OCI-LY7 (cell line): ENCODE measurements around the gene ASIC2. TPM values are rescaled to one million over a fixed set of nuclear protein-coding genes. Genes with fewer than 3 reads are reported as not detected.
"Not testable (repeated sequence)": the region's sequence is repeated elsewhere in the genome, so short reads cannot be mapped to it uniquely, and the experiment has no call there.

Experiments used
- BruUV-seq: library from RNA; stranded (reverse); fragments of 400-500 nt; replicated peaks from 2 replicates; lab custom pipeline; 2021; lab: Mats Ljungman, UMichigan
- CTCF ChIA-PET: fragments of 300-600 bp; sonication (Branson Sonifier 250); formaldehyde crosslinking; loops from one replicate; lab custom pipeline; 2022; ENCODE audit warnings: antibody characterized with exemption; ENCODE audit not compliant: unreplicated experiment; lab: Charles Lee
- POLR2A ChIA-PET: fragments of 300-600 bp; sonication (Branson Sonifier 250); formaldehyde crosslinking; loops from one replicate; lab custom pipeline; 2022; ENCODE audit warnings: antibody characterized with exemption; lab: Charles Lee
- DNase-seq: peaks from one replicate; pipeline ENCODE4 v3.0.0-alpha.2; 2015; ENCODE audit warnings: low spot score
- H2AFZ ChIP-seq: fragments of 200-600 bp; sonication (generic), shearing (Covaris generic); 2 replicates; pipeline ENCODE4 v1.6.1; 2014; ENCODE audit warnings: mild to moderate bottlenecking, antibody characterized with exemption, low read length, moderate library complexity
- H3K27ac ChIP-seq: fragments of 200-600 bp; sonication (generic); 2 replicates; pipeline ENCODE4 v1.5.1; 2014; ENCODE audit warnings: mixed run types, low read depth, mild to moderate bottlenecking, moderate library complexity, low read length, inconsistent platforms; ENCODE audit not compliant: poor library complexity, severe bottlenecking
- H3K36me3 ChIP-seq: fragments of 200-600 bp; sonication (generic); 2 replicates; pipeline ENCODE4 v1.6.1; 2014; ENCODE audit warnings: mild to moderate bottlenecking, antibody characterized with exemption, low read length, moderate library complexity, mixed read lengths; ENCODE audit not compliant: insufficient read depth
- H3K4me1 ChIP-seq: fragments of 200-600 bp; sonication (generic); 2 replicates; pipeline ENCODE4 v1.5.1; 2014; ENCODE audit warnings: mild to moderate bottlenecking, low read length; ENCODE audit not compliant: insufficient read depth, poor library complexity, severe bottlenecking
- H3K4me2 ChIP-seq: fragments of 200-600 bp; sonication (generic); 2 replicates; pipeline ENCODE4 v1.6.1; 2014; ENCODE audit warnings: mild to moderate bottlenecking, low read length
- H3K4me3 ChIP-seq: fragments of 200-600 bp; sonication (generic); 2 replicates; pipeline ENCODE4 v1.5.1; 2014; ENCODE audit warnings: mild to moderate bottlenecking, low read depth, low read length; ENCODE audit not compliant: poor library complexity, severe bottlenecking
- H3K79me2 ChIP-seq: fragments of 200-600 bp; sonication (generic); 2 replicates; pipeline ENCODE4 v1.6.1; 2016; ENCODE audit warnings: low read depth, mild to moderate bottlenecking, low read length, moderate library complexity, mixed read lengths; ENCODE audit not compliant: insufficient read depth
- H3K9me2 ChIP-seq: fragments of 200-600 bp; sonication (generic); 2 replicates; pipeline ENCODE4 v1.6.1; 2016; ENCODE audit warnings: mild to moderate bottlenecking, low read length, mixed read lengths; ENCODE audit not compliant: insufficient read depth
- H3K9me3 ChIP-seq: fragments of 200-600 bp; sonication (generic); 2 replicates; pipeline ENCODE4 v1.6.1; 2014; ENCODE audit warnings: mild to moderate bottlenecking, mixed run types, low read length, mixed read lengths
- H4K20me1 ChIP-seq: fragments of 200-600 bp; sonication (generic); 2 replicates; pipeline ENCODE4 v1.6.1; 2014; ENCODE audit warnings: mild to moderate bottlenecking, antibody characterized with exemption, low read length, moderate library complexity, mixed read lengths; ENCODE audit not compliant: insufficient read depth
- EZH2phosphoT487 ChIP-seq: fragments of 200-600 bp; sonication (generic); IDR thresholded peaks from 2 replicates; pipeline ENCODE4 v1.6.1; 2018; ENCODE audit warnings: low read depth, borderline replicate concordance, mild to moderate bottlenecking, mixed run types, antibody characterized with exemption, low read length, moderate library complexity, mixed read lengths
- intact Hi-C: fragments of 100-400 bp; cut with micrococcal nuclease; formaldehyde crosslinking; loops from one replicate; pipeline ENCODE4 v1.10.0; 2022; ENCODE audit not compliant: unreplicated experiment
- total RNA-seq, 2 experiments: library from RNA; depleted of rRNA in 1 of 2; stranded (reverse); fragments of >200 nt in 1 of 2; shearing (Covaris generic) in 1 of 2; gene quantifications; 2 replicates each; pipeline ENCODE4 v1.2.3, GENCODE V29; 2014 to 2022
- TF ChIP-seq, protein P1 (sequence below): fragments of 200-600 bp; sonication (generic); conservative IDR thresholded peaks from 2 replicates; pipeline ENCODE4 v1.5.1; 2014; ENCODE audit warnings: mild to moderate bottlenecking, antibody characterized with exemption, low read length, moderate library complexity, mixed read lengths

ASIC2 gene
- total RNA-seq, 2 experiments from 2014 or later, result not detected

GRCh38 chr17:32970281-32970680 lies 322.8 kb downstream of the ASIC2 start:
- no peaks in the 10 kb centered on the region for H3K36me3 ChIP-seq
- no peak overlapping the region for H2AFZ ChIP-seq
- intact Hi-C loops, result no loop called here
- H3K4me2 ChIP-seq, result no peak overlapping the region
- H3K9me3 ChIP-seq, result no peaks in the 10 kb centered on the region
- ChIA-PET CTCF (no interaction called here), POLR2A (no interaction called here)
- no peak for DNase-seq
- no peaks in the 10 kb centered on the region for H3K4me1 ChIP-seq
- no peaks in the 10 kb centered on the region for H3K79me2 ChIP-seq
- BruUV-seq, result no TSS peak
- H3K4me3 ChIP-seq, result no peak overlapping the region
- no peak overlapping the region for H3K27ac ChIP-seq
- no peaks in the 10 kb centered on the region for H3K9me2 ChIP-seq
- TF ChIP-seq, protein P1, sequence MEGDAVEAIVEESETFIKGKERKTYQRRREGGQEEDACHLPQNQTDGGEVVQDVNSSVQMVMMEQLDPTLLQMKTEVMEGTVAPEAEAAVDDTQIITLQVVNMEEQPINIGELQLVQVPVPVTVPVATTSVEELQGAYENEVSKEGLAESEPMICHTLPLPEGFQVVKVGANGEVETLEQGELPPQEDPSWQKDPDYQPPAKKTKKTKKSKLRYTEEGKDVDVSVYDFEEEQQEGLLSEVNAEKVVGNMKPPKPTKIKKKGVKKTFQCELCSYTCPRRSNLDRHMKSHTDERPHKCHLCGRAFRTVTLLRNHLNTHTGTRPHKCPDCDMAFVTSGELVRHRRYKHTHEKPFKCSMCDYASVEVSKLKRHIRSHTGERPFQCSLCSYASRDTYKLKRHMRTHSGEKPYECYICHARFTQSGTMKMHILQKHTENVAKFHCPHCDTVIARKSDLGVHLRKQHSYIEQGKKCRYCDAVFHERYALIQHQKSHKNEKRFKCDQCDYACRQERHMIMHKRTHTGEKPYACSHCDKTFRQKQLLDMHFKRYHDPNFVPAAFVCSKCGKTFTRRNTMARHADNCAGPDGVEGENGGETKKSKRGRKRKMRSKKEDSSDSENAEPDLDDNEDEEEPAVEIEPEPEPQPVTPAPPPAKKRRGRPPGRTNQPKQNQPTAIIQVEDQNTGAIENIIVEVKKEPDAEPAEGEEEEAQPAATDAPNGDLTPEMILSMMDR, result no peak
- TF ChIP-seq EZH2phosphoT487, result no peak
- no peaks in the 10 kb centered on the region for H4K20me1 ChIP-seq

DNA sequence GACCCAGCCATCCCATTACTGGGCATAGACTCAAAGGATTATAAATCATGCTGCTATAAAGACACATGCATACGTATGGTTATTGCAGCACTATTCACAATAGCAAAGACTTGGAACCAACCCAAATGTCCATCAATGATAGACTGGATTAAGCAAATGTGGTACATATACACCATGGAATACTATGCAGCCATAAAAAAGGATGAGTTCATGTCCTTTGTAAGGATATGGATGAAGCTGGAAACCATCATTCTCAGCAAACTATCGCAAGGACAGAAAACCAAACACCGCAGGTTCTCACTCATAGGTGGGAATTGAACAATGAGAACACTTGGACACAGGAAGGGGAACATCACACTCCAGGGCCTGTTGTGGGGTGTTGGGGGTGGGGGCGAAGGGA lies 323.9 kb downstream of the ASIC2 start:
- H3K4me3 ChIP-seq, H4K20me1 ChIP-seq, H3K36me3 ChIP-seq, H3K9me2 ChIP-seq, CTCF ChIA-PET, H2AFZ ChIP-seq, H3K27ac ChIP-seq, BruUV-seq, POLR2A ChIA-PET, H3K4me2 ChIP-seq, DNase-seq, intact Hi-C loops, H3K79me2 ChIP-seq, H3K9me3 ChIP-seq, H3K4me1 ChIP-seq: not testable (repeated sequence)

- ChIA-PET CTCF (no interaction called here), POLR2A (no interaction called here)
These were observed 328.6 kb downstream of the ASIC2 start for GRCh38 chr17:32964541-32964940.

More at GRCh38 chr17:32964541-32964940, 328.6 kb downstream of the ASIC2 start:
- H3K4me3 ChIP-seq, result no peak overlapping the region
- H3K9me2 ChIP-seq, result no peaks in the 10 kb centered on the region
- no peaks in the 10 kb centered on the region for H3K79me2 ChIP-seq
- no TSS peak for BruUV-seq
- no peak overlapping the region for H2AFZ ChIP-seq
- intact Hi-C loops, result no loop called here
- H3K36me3 ChIP-seq, result no peaks in the 10 kb centered on the region
- TF ChIP-seq EZH2phosphoT487, result no peak
- TF ChIP-seq, protein P1, result no peak
- no peak overlapping the region for H3K4me2 ChIP-seq
- DNase-seq, result no peak
- H3K4me1 ChIP-seq, result no peaks in the 10 kb centered on the region
- no peaks in the 10 kb centered on the region for H4K20me1 ChIP-seq
- H3K27ac ChIP-seq, result no peak overlapping the region
- H3K9me3 ChIP-seq, result no peaks in the 10 kb centered on the region
